ENCODE measurements around the gene PPP6R3. TPM values are rescaled to one million over a fixed set of nuclear protein-coding genes. Genes with fewer than 3 reads are reported as not detected.

Gene PPP6R3
- polyA plus RNA-seq, 1 donor from 2014 or later = 111 TPM

DNA sequence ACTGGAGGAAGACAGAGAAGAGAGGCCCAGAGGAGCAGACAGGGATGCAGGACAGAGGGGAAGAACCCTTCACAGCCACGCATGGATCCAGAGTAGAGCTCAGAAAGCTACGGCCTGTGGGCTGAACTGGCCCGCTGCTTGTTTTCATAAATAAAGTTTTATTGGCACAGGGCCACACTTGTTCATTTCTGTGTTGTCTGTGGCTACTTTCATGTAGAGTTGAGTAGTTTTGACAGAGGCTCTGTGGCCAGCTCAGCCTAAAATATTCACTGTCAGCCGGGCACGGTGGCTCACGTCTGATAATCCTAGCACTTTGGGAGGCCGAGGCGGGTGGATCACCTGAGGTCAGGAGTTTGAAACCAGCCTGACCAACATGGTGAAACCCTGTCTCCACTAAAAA lies 197.5 kb downstream of the PPP6R3 start:
- H3K36me3 ChIP-seq (ENCODE audit: insufficient read depth, low read length) = no peaks in the 10 kb centered on the region
- no peak for TF ChIP-seq EP300 (conservative IDR thresholded peaks at IDR 0.05; ENCODE audit: poor library complexity, severe bottlenecking)
- no peak for TF ChIP-seq MXI1 (conservative IDR thresholded peaks at IDR 0.05; ENCODE audit: poor library complexity, severe bottlenecking)
- TF ChIP-seq, protein P1, sequence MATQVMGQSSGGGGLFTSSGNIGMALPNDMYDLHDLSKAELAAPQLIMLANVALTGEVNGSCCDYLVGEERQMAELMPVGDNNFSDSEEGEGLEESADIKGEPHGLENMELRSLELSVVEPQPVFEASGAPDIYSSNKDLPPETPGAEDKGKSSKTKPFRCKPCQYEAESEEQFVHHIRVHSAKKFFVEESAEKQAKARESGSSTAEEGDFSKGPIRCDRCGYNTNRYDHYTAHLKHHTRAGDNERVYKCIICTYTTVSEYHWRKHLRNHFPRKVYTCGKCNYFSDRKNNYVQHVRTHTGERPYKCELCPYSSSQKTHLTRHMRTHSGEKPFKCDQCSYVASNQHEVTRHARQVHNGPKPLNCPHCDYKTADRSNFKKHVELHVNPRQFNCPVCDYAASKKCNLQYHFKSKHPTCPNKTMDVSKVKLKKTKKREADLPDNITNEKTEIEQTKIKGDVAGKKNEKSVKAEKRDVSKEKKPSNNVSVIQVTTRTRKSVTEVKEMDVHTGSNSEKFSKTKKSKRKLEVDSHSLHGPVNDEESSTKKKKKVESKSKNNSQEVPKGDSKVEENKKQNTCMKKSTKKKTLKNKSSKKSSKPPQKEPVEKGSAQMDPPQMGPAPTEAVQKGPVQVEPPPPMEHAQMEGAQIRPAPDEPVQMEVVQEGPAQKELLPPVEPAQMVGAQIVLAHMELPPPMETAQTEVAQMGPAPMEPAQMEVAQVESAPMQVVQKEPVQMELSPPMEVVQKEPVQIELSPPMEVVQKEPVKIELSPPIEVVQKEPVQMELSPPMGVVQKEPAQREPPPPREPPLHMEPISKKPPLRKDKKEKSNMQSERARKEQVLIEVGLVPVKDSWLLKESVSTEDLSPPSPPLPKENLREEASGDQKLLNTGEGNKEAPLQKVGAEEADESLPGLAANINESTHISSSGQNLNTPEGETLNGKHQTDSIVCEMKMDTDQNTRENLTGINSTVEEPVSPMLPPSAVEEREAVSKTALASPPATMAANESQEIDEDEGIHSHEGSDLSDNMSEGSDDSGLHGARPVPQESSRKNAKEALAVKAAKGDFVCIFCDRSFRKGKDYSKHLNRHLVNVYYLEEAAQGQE (IDR thresholded peaks at IDR 0.05; ENCODE audit: borderline replicate concordance) = no peak
- TF ChIP-seq TAF1 (IDR thresholded peaks at IDR 0.05; ENCODE audit: low read depth) = no peak
- no peak for TF ChIP-seq POLR2AphosphoS5 (IDR thresholded peaks at IDR 0.05)
- TF ChIP-seq, protein P2, sequence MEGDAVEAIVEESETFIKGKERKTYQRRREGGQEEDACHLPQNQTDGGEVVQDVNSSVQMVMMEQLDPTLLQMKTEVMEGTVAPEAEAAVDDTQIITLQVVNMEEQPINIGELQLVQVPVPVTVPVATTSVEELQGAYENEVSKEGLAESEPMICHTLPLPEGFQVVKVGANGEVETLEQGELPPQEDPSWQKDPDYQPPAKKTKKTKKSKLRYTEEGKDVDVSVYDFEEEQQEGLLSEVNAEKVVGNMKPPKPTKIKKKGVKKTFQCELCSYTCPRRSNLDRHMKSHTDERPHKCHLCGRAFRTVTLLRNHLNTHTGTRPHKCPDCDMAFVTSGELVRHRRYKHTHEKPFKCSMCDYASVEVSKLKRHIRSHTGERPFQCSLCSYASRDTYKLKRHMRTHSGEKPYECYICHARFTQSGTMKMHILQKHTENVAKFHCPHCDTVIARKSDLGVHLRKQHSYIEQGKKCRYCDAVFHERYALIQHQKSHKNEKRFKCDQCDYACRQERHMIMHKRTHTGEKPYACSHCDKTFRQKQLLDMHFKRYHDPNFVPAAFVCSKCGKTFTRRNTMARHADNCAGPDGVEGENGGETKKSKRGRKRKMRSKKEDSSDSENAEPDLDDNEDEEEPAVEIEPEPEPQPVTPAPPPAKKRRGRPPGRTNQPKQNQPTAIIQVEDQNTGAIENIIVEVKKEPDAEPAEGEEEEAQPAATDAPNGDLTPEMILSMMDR (IDR thresholded peaks at IDR 0.05; ENCODE audit: poor library complexity, severe bottlenecking) = no peak
- TF ChIP-seq RAD21 (conservative IDR thresholded peaks at IDR 0.05) = no peak
- TF ChIP-seq EZH2 (IDR thresholded peaks at IDR 0.05; ENCODE audit: borderline replicate concordance, insufficient read depth, low read length, poor library complexity, severe bottlenecking) = no peak
- no peak for TF ChIP-seq SMC3 (conservative IDR thresholded peaks at IDR 0.05; ENCODE audit: poor library complexity)

DNA sequence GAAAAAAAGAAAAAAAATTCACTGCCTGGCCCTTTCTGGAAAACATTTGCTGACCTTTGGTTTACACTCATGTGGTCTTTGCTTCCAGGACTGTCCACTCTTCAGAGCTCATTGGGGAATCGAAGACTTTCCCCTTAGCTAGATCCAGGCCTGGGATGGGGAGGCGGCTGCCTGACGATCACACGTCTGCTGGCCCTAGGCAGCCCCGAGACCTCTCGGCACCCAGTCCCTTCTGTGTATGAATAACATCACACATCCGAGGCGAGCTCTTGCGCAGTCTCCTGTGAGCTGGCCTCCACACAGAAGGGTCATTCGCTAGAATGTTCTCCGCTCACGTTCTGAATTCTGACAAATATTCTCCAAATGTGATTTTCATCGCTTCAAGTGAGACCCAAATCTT lies 198.1 kb downstream of the PPP6R3 start:
- Histone ChIP-seq H3K9me2 (ENCODE audit: insufficient read depth, low read length) (no peaks in the 10 kb centered on the region), H3K4me2 (ENCODE audit: low read length) (no peak overlapping the region), H3F3A (ENCODE audit: insufficient read depth, low read length, poor library complexity, severe bottlenecking) (no peaks in the 10 kb centered on the region), H3K27me3 (ENCODE audit: insufficient read depth, low read depth, low read length) (no peaks in the 10 kb centered on the region), H3K79me2 (replicated peaks; ENCODE audit: insufficient read depth, low read length) (no peaks in the 10 kb centered on the region), H4K20me1 (ENCODE audit: insufficient read depth) (no peaks in the 10 kb centered on the region), H2AFZ (ENCODE audit: low read depth, low read length) (no peak overlapping the region), H3K36me3 (ENCODE audit: insufficient read depth, low read length) (no peaks in the 10 kb centered on the region), H3K9me3 (ENCODE audit: low read length) (peaks cover 13% of the 10 kb centered on the region), H3K27ac (ENCODE audit: low read length) (no peak overlapping the region), H3K9ac (ENCODE audit: low read length) (no peak overlapping the region), H3K4me3 (ENCODE audit: low read length) (no peak overlapping the region)
- no peak for TF ChIP-seq TAF1 (IDR thresholded peaks at IDR 0.05; ENCODE audit: low read depth)
- no peak for TF ChIP-seq EZH2 (IDR thresholded peaks at IDR 0.05; ENCODE audit: borderline replicate concordance, insufficient read depth, low read length, poor library complexity, severe bottlenecking)
- TF ChIP-seq, protein P2 (IDR thresholded peaks at IDR 0.05; ENCODE audit: poor library complexity, severe bottlenecking) = no peak
- TF ChIP-seq, protein P1 (IDR thresholded peaks at IDR 0.05; ENCODE audit: borderline replicate concordance) = no peak
- no peak for TF ChIP-seq MXI1 (conservative IDR thresholded peaks at IDR 0.05; ENCODE audit: poor library complexity, severe bottlenecking)

More for the DNA sequence above, 197.5 kb downstream of the PPP6R3 start:
- Histone ChIP-seq H3K9me3 (ENCODE audit: low read length) (peaks cover 13% of the 10 kb centered on the region), H3K9me2 (ENCODE audit: insufficient read depth, low read length) (no peaks in the 10 kb centered on the region), H3K4me2 (ENCODE audit: low read length) (no peak overlapping the region), H3K4me3 (ENCODE audit: low read length) (no peak overlapping the region), H3K79me2 (replicated peaks; ENCODE audit: insufficient read depth, low read length) (no peaks in the 10 kb centered on the region), H2AFZ (ENCODE audit: low read depth, low read length) (no peak overlapping the region), H3F3A (ENCODE audit: insufficient read depth, low read length, poor library complexity, severe bottlenecking) (no peaks in the 10 kb centered on the region), H3K27me3 (ENCODE audit: insufficient read depth, low read depth, low read length) (no peaks in the 10 kb centered on the region), H3K27ac (ENCODE audit: low read length) (no peak overlapping the region), H3K9ac (ENCODE audit: low read length) (no peak overlapping the region), H4K20me1 (ENCODE audit: insufficient read depth) (no peaks in the 10 kb centered on the region)

Data from neural cell (in vitro differentiated cells).